AG04450 (cell line): Measurements from ENCODE around the gene IFNLR1. TPM values are rescaled to one million over a fixed set of nuclear protein-coding genes. Genes with fewer than 3 reads are reported as not detected.

Experiments
- CTCF ChIA-PET: fragments of 300-600, 350-600 bp; formaldehyde crosslinking; extraction: SDS; loops from one replicate; lab custom pipeline; 2022; ENCODE audit warnings: antibody characterized with exemption, inconsistent platforms; lab: Charles Lee
- POLR2A ChIA-PET: fragments of 350-600 bp; formaldehyde crosslinking; extraction: SDS; loops from one replicate; lab custom pipeline; 2021; ENCODE audit warnings: antibody characterized with exemption, inconsistent platforms; lab: Yijun Ruan, JAX
- DNase-seq: peaks from one replicate; pipeline ENCODE4 v3.0.0-alpha.2; 2011; ENCODE audit warnings: low read depth, low spot score
- H3K27ac ChIP-seq: one replicate; pipeline ENCODE4 v1.5.1; 2012; ENCODE audit warnings: low read depth, low read length, control low read depth
- H3K27me3 ChIP-seq: one replicate; pipeline ENCODE4 v1.6.0; 2012; ENCODE audit warnings: low read length; ENCODE audit not compliant: control insufficient read depth, insufficient read depth
- H3K4me3 ChIP-seq: 2 replicates; pipeline ENCODE4 v1.5.1; 2011; ENCODE audit warnings: mild to moderate bottlenecking, low read depth, low read length, control low read depth
- H3K9me3 ChIP-seq: 2 replicates; pipeline ENCODE4 v1.5.1; 2012; ENCODE audit warnings: low read length; ENCODE audit not compliant: control insufficient read depth, insufficient read depth
- CTCF ChIP-seq: IDR thresholded peaks from 2 replicates; pipeline ENCODE4 v1.5.1; 2011; ENCODE audit warnings: low read depth, low read length, control low read depth, inconsistent platforms
- polyA plus RNA-seq: library from polyadenylated mRNA; depleted of rRNA; stranded (reverse); fragments of >200 nt; gene quantifications from 2 replicates; pipeline ENCODE4 v1.2.3, GENCODE V29; 2011

IFNLR1 gene
- polyA plus RNA-seq, 1 experiment = not detected

DNA sequence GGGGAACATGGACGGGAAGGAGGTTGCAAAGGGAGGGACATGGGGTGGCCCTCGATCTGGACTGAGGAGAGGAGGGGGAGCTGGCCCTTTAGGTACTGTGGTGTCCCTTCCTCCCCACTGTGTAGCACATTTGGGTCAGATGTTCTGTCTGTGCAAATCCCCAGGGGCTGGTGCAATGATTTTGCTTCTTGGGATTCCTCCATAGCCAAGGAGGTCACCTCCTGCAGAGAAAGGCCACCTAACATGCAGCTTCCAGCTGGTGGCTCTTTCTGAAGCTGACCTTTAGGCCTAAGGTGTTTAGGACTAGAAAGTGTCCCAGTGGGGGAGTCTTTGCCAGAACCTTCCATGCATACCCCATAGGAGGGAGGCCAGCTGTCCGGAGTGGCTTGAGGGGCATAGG is 66.1 kb downstream of the IFNLR1 start:
- ChIA-PET POLR2A (no interaction called here), CTCF (no interaction called here)
- Histone ChIP-seq H3K9me3 (no peaks in the 10 kb centered on the region), H3K4me3 (no peak overlapping the region), H3K27me3 (peaks cover 9% of the 10 kb centered on the region), H3K27ac (no peak overlapping the region)
- no peak for TF ChIP-seq CTCF
- DNase-seq = no peak

DNA sequence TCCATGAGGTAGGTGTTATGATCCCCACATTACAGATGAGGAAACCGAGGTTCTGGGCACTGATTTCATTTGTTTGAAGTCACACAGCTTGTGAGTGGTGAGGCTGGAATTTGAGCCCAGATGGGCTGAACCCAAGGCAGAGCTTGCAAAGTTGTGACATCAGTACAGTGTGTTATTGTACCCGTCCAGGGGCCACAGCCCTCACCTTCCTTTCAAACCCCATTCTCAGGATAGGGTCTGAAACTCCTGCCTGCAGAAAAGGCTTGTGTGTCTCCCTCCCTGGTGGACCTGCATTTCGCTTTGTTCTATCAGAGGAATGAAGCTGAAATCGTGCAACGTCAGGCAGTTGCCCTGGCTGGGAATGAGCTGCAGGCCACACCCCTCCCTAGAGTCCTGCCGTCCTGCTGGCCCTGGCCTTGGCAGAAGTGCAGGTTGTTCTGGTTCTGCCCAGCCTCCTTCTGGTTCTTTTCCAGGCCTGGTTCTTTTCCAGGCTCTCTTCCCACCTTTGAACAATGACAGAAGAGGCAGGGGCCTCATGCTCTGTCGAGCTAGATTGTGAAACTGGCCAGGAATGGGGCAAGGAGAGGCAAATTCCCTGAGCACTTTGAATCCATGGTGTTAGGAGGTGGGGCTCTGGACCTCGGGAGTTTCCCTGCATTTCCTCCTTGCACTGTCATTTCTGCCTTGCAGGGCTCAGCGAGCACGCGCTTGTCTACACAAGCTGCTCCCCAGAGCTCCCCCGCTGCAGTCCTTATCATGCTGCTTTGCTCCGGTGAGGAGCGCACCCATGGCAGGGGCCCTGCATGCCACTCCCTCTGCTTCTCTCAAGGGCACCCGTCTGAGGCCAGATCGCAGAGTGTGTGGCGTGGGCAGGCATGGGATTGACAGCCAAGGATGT is 67.0 kb downstream of the IFNLR1 start:
- H3K4me3 ChIP-seq = no peak overlapping the region
- no peak for DNase-seq
- H3K27ac ChIP-seq = no peak overlapping the region
- peaks cover 9% of the 10 kb centered on the region for H3K27me3 ChIP-seq
- no peak for TF ChIP-seq CTCF
- ChIA-PET CTCF (interaction anchor here (1.0 kb wide), 2 partner anchors 49 to 79 kb away, joined by 3 to 4 read pairs; no protein-coding TSS in a partner anchor), POLR2A (no interaction called here)
- H3K9me3 ChIP-seq = no peaks in the 10 kb centered on the region

GRCh38 chr1:24119489-24119858 is 67.6 kb downstream of the IFNLR1 start:
- POLR2A ChIA-PET = no interaction called here
- Histone ChIP-seq H3K27me3 (peaks cover 9% of the 10 kb centered on the region), H3K27ac (no peak overlapping the region), H3K9me3 (no peaks in the 10 kb centered on the region), H3K4me3 (no peak overlapping the region)
- no peak for DNase-seq
- CTCF ChIA-PET = interaction anchor here (1.0 kb wide), 2 partner anchors 48 to 79 kb away, joined by 3 to 4 read pairs; no protein-coding TSS in a partner anchor
- no peak for TF ChIP-seq CTCF

GRCh38 chr1:24118410-24119242 is 68.5 kb downstream of the IFNLR1 start:
- ChIA-PET POLR2A (no interaction called here), CTCF (no interaction called here)
- no peak for TF ChIP-seq CTCF
- H3K9me3 ChIP-seq = no peaks in the 10 kb centered on the region
- H3K27me3 ChIP-seq = peaks cover 13% of the 10 kb centered on the region
- no peak for DNase-seq
- H3K4me3 ChIP-seq = no peak overlapping the region
- no peak overlapping the region for H3K27ac ChIP-seq
